ENCODE results near the gene PLXDC2.

The PLXDC2 gene

GRCh38 chr10:20247891-20248708 lies 431.9 kb downstream of the PLXDC2 start:
- no peak overlapping the region for H3K4me3 ChIP-seq (ENCODE audit: low read depth, low read length)
- TF ChIP-seq CTCF (IDR thresholded peaks at IDR 0.05; ENCODE audit: borderline replicate concordance, insufficient read depth, low read depth, low read length): no peak

- TF ChIP-seq CTCF (IDR thresholded peaks at IDR 0.05; ENCODE audit: borderline replicate concordance, insufficient read depth, low read depth, low read length): no peak
- no peak overlapping the region for H3K4me3 ChIP-seq (ENCODE audit: low read depth, low read length)
These were observed 437.8 kb downstream of the PLXDC2 start for GRCh38 chr10:20254078-20254477.

- TF ChIP-seq CTCF (IDR thresholded peaks at IDR 0.05; ENCODE audit: borderline replicate concordance, insufficient read depth, low read depth, low read length): no peak
- H3K4me3 ChIP-seq (ENCODE audit: low read depth, low read length): no peak overlapping the region
These were observed 438.3 kb downstream of the PLXDC2 start for GRCh38 chr10:20254497-20254896.

- H3K4me3 ChIP-seq (ENCODE audit: low read depth, low read length): no peak overlapping the region
- no peak for TF ChIP-seq CTCF (IDR thresholded peaks at IDR 0.05; ENCODE audit: borderline replicate concordance, insufficient read depth, low read depth, low read length)
These were observed 440.7 kb downstream of the PLXDC2 start for GRCh38 chr10:20256969-20257368.

- no peak overlapping the region for H3K4me3 ChIP-seq (ENCODE audit: low read depth, low read length)
- TF ChIP-seq CTCF (IDR thresholded peaks at IDR 0.05; ENCODE audit: borderline replicate concordance, insufficient read depth, low read depth, low read length): no peak
These were observed 441.2 kb downstream of the PLXDC2 start for GRCh38 chr10:20257422-20257821.

- no peak for TF ChIP-seq CTCF (IDR thresholded peaks at IDR 0.05; ENCODE audit: borderline replicate concordance, insufficient read depth, low read depth, low read length)
- no peak overlapping the region for H3K4me3 ChIP-seq (ENCODE audit: low read depth, low read length)
These were observed 448.9 kb downstream of the PLXDC2 start for GRCh38 chr10:20265146-20265545.

GRCh38 chr10:20267734-20268133 lies 451.5 kb downstream of the PLXDC2 start:
- no peak for TF ChIP-seq CTCF (IDR thresholded peaks at IDR 0.05; ENCODE audit: borderline replicate concordance, insufficient read depth, low read depth, low read length)
- H3K4me3 ChIP-seq (ENCODE audit: low read depth, low read length): no peak overlapping the region

Measured in GM12875 (cell line).